ENCODE data around the gene THAP10. TPM values are rescaled to one million over a fixed set of nuclear protein-coding genes. Genes with fewer than 3 reads are reported as not detected.
"Not testable (repeated sequence)": the region's sequence is repeated elsewhere in the genome, so short reads cannot be mapped to it uniquely, and the experiment has no call there.

THAP10 gene
- total RNA-seq, 1 experiment from 2014 or later = 6.8 TPM

- in situ Hi-C loops (cut with HindIII; ENCODE audit: low sequenced_read_pairs) = no loop called here
Measured at GRCh38 chr15:70882361-70882760, 9.9 kb downstream of the THAP10 start.

GRCh38 chr15:70880781-70881180 is 11.5 kb downstream of the THAP10 start:
- in situ Hi-C loops (cut with HindIII; ENCODE audit: low sequenced_read_pairs) = no loop called here
- no peak for DNase-seq (ENCODE audit: low spot score)

More at GRCh38 chr15:70882361-70882760, 9.9 kb downstream of the THAP10 start:
- DNase-seq (ENCODE audit: low spot score) = no peak

- DNase-seq (ENCODE audit: low spot score) = no peak
- in situ Hi-C loops (cut with HindIII; ENCODE audit: low sequenced_read_pairs) = no loop called here
Measured at GRCh38 chr15:70879401-70879800, 12.8 kb downstream of the THAP10 start.

- DNase-seq (ENCODE audit: low spot score) = no peak
- in situ Hi-C loops (cut with HindIII; ENCODE audit: low sequenced_read_pairs) = no loop called here
Measured at GRCh38 chr15:70876683-70877082, 15.6 kb downstream of the THAP10 start.

- no peak for DNase-seq (ENCODE audit: low spot score)
- in situ Hi-C loops (cut with HindIII; ENCODE audit: low sequenced_read_pairs) = no loop called here
Measured at GRCh38 chr15:70876011-70876410, 16.2 kb downstream of the THAP10 start.

GRCh38 chr15:70875001-70875782 is 17.0 kb downstream of the THAP10 start:
- in situ Hi-C loops (cut with HindIII; ENCODE audit: low sequenced_read_pairs) = no loop called here
- DNase-seq (ENCODE audit: low spot score) = peak; percentile 32

GRCh38 chr15:70873232-70874054 is 18.8 kb downstream of the THAP10 start:
- in situ Hi-C loops (cut with HindIII; ENCODE audit: low sequenced_read_pairs) = no loop called here
- no peak for DNase-seq (ENCODE audit: low spot score)

- DNase-seq (ENCODE audit: low spot score); in situ Hi-C loops (cut with HindIII; ENCODE audit: low sequenced_read_pairs): not testable (repeated sequence)
Measured at GRCh38 chr15:70871490-70871889, 20.7 kb downstream of the THAP10 start.

- DNase-seq (ENCODE audit: low spot score) = no peak
- in situ Hi-C loops (cut with HindIII; ENCODE audit: low sequenced_read_pairs) = no loop called here
Measured at GRCh38 chr15:70870051-70870450, 22.2 kb downstream of the THAP10 start.

- DNase-seq (ENCODE audit: low spot score) = no peak
- in situ Hi-C loops (cut with HindIII; ENCODE audit: low sequenced_read_pairs) = no loop called here
Measured at GRCh38 chr15:70869346-70869745, 22.9 kb downstream of the THAP10 start.

GRCh38 chr15:70867911-70868467 is 24.2 kb downstream of the THAP10 start:
- in situ Hi-C loops (cut with HindIII; ENCODE audit: low sequenced_read_pairs) = no loop called here
- no peak for DNase-seq (ENCODE audit: low spot score)

GRCh38 chr15:70866982-70867641 is 25.1 kb downstream of the THAP10 start:
- in situ Hi-C loops (cut with HindIII; ENCODE audit: low sequenced_read_pairs) = no loop called here
- DNase-seq (ENCODE audit: low spot score) = no peak

GRCh38 chr15:70863450-70864218 is 28.6 kb downstream of the THAP10 start:
- DNase-seq (ENCODE audit: low spot score) = no peak

GRCh38 chr15:70859998-70860397 is 32.2 kb downstream of the THAP10 start:
- DNase-seq (ENCODE audit: low spot score) = no peak
- in situ Hi-C loops (cut with HindIII; ENCODE audit: low sequenced_read_pairs) = no loop called here

More at GRCh38 chr15:70863450-70864218, 28.6 kb downstream of the THAP10 start:
- in situ Hi-C loops (cut with HindIII; ENCODE audit: low sequenced_read_pairs) = no loop called here

- no peak for DNase-seq (ENCODE audit: low spot score)
- in situ Hi-C loops (cut with HindIII; ENCODE audit: low sequenced_read_pairs) = no loop called here
Measured at GRCh38 chr15:70859322-70859908, 32.8 kb downstream of the THAP10 start.

- DNase-seq (ENCODE audit: low spot score); in situ Hi-C loops (cut with HindIII; ENCODE audit: low sequenced_read_pairs): not testable (repeated sequence)
Measured at GRCh38 chr15:70858614-70859321, 33.5 kb downstream of the THAP10 start.

GRCh38 chr15:70857562-70858285 is 34.5 kb downstream of the THAP10 start:
- no peak for DNase-seq (ENCODE audit: low spot score)
- in situ Hi-C loops (cut with HindIII; ENCODE audit: low sequenced_read_pairs) = no loop called here
